OCI-LY7 (cell line): ENCODE data around the gene ADGRG6. TPM values are rescaled to one million over a fixed set of nuclear protein-coding genes. Genes with fewer than 3 reads are reported as not detected.

Source experiments
- BruUV-seq: library from RNA; stranded (reverse); fragments of 400-500 nt; replicated peaks from 2 replicates; lab custom pipeline; 2021; lab: Mats Ljungman, UMichigan
- CTCF ChIA-PET: fragments of 300-600 bp; sonication (Branson Sonifier 250); formaldehyde crosslinking; loops from one replicate; lab custom pipeline; 2022; ENCODE audit warnings: antibody characterized with exemption; ENCODE audit not compliant: unreplicated experiment; lab: Charles Lee
- POLR2A ChIA-PET: fragments of 300-600 bp; sonication (Branson Sonifier 250); formaldehyde crosslinking; loops from one replicate; lab custom pipeline; 2022; ENCODE audit warnings: antibody characterized with exemption; lab: Charles Lee
- DNase-seq: peaks from one replicate; pipeline ENCODE4 v3.0.0-alpha.2; 2015; ENCODE audit warnings: low spot score
- H2AFZ ChIP-seq: fragments of 200-600 bp; sonication (generic), shearing (Covaris generic); 2 replicates; pipeline ENCODE4 v1.6.1; 2014; ENCODE audit warnings: mild to moderate bottlenecking, antibody characterized with exemption, low read length, moderate library complexity
- H3K27ac ChIP-seq: fragments of 200-600 bp; sonication (generic); 2 replicates; pipeline ENCODE4 v1.5.1; 2014; ENCODE audit warnings: mixed run types, low read depth, mild to moderate bottlenecking, moderate library complexity, low read length, inconsistent platforms; ENCODE audit not compliant: poor library complexity, severe bottlenecking
- H3K36me3 ChIP-seq: fragments of 200-600 bp; sonication (generic); 2 replicates; pipeline ENCODE4 v1.6.1; 2014; ENCODE audit warnings: mild to moderate bottlenecking, antibody characterized with exemption, low read length, moderate library complexity, mixed read lengths; ENCODE audit not compliant: insufficient read depth
- H3K4me1 ChIP-seq: fragments of 200-600 bp; sonication (generic); 2 replicates; pipeline ENCODE4 v1.5.1; 2014; ENCODE audit warnings: mild to moderate bottlenecking, low read length; ENCODE audit not compliant: insufficient read depth, poor library complexity, severe bottlenecking
- H3K4me2 ChIP-seq: fragments of 200-600 bp; sonication (generic); 2 replicates; pipeline ENCODE4 v1.6.1; 2014; ENCODE audit warnings: mild to moderate bottlenecking, low read length
- H3K4me3 ChIP-seq: fragments of 200-600 bp; sonication (generic); 2 replicates; pipeline ENCODE4 v1.5.1; 2014; ENCODE audit warnings: mild to moderate bottlenecking, low read depth, low read length; ENCODE audit not compliant: poor library complexity, severe bottlenecking
- H3K79me2 ChIP-seq: fragments of 200-600 bp; sonication (generic); 2 replicates; pipeline ENCODE4 v1.6.1; 2016; ENCODE audit warnings: low read depth, mild to moderate bottlenecking, low read length, moderate library complexity, mixed read lengths; ENCODE audit not compliant: insufficient read depth
- H3K9me2 ChIP-seq: fragments of 200-600 bp; sonication (generic); 2 replicates; pipeline ENCODE4 v1.6.1; 2016; ENCODE audit warnings: mild to moderate bottlenecking, low read length, mixed read lengths; ENCODE audit not compliant: insufficient read depth
- H3K9me3 ChIP-seq: fragments of 200-600 bp; sonication (generic); 2 replicates; pipeline ENCODE4 v1.6.1; 2014; ENCODE audit warnings: mild to moderate bottlenecking, mixed run types, low read length, mixed read lengths
- H4K20me1 ChIP-seq: fragments of 200-600 bp; sonication (generic); 2 replicates; pipeline ENCODE4 v1.6.1; 2014; ENCODE audit warnings: mild to moderate bottlenecking, antibody characterized with exemption, low read length, moderate library complexity, mixed read lengths; ENCODE audit not compliant: insufficient read depth
- CTCF ChIP-seq: fragments of 200-600 bp; sonication (generic); conservative IDR thresholded peaks from 2 replicates; pipeline ENCODE4 v1.5.1; 2014; ENCODE audit warnings: mild to moderate bottlenecking, antibody characterized with exemption, low read length, moderate library complexity, mixed read lengths
- EZH2phosphoT487 ChIP-seq: fragments of 200-600 bp; sonication (generic); IDR thresholded peaks from 2 replicates; pipeline ENCODE4 v1.6.1; 2018; ENCODE audit warnings: low read depth, borderline replicate concordance, mild to moderate bottlenecking, mixed run types, antibody characterized with exemption, low read length, moderate library complexity, mixed read lengths
- intact Hi-C: fragments of 100-400 bp; cut with micrococcal nuclease; formaldehyde crosslinking; loops from one replicate; pipeline ENCODE4 v1.10.0; 2022; ENCODE audit not compliant: unreplicated experiment
- total RNA-seq, 2 experiments: library from RNA; depleted of rRNA in 1 of 2; stranded (reverse); fragments of >200 nt in 1 of 2; shearing (Covaris generic) in 1 of 2; gene quantifications; 2 replicates each; pipeline ENCODE4 v1.2.3, GENCODE V29; 2014 to 2022

The ADGRG6 gene
- total RNA-seq, 2 experiments from 2014 or later: not detected

- Histone ChIP-seq H4K20me1 (no peaks in the 10 kb centered on the region), H3K4me2 (no peak overlapping the region), H3K79me2 (no peaks in the 10 kb centered on the region), H3K4me3 (no peak overlapping the region), H3K4me1 (no peaks in the 10 kb centered on the region), H2AFZ (no peak overlapping the region), H3K9me2 (no peaks in the 10 kb centered on the region), H3K27ac (no peak overlapping the region), H3K36me3 (no peaks in the 10 kb centered on the region), H3K9me3 (no peaks in the 10 kb centered on the region)
- TF ChIP-seq EZH2phosphoT487 (no peak), CTCF (no peak)
- ChIA-PET POLR2A (interaction anchor here (0.6 to 1.4 kb wide), 2 partner anchors 26 to 51 kb away, joined by 3 read pairs; no protein-coding TSS in a partner anchor), CTCF (no interaction called here)
- BruUV-seq: no TSS peak
- intact Hi-C loops: no loop called here
- no peak for DNase-seq
Measured at GRCh38 chr6:142482249-142482648, 180.4 kb downstream of the ADGRG6 start.

- no peak overlapping the region for H3K4me3 ChIP-seq
- H3K27ac ChIP-seq: no peak overlapping the region
- H3K9me3 ChIP-seq: no peaks in the 10 kb centered on the region
- BruUV-seq: no TSS peak
- CTCF ChIA-PET: no interaction called here
- no peaks in the 10 kb centered on the region for H3K79me2 ChIP-seq
- H3K36me3 ChIP-seq: no peaks in the 10 kb centered on the region
- no peak overlapping the region for H3K4me2 ChIP-seq
- no peak for DNase-seq
- POLR2A ChIA-PET: interaction anchor here (0.9 kb wide), 1 partner anchor 9 kb away, joined by 3 read pairs; no protein-coding TSS in a partner anchor
- no peak for TF ChIP-seq CTCF
- no peak for TF ChIP-seq EZH2phosphoT487
- intact Hi-C loops: no loop called here
- no peaks in the 10 kb centered on the region for H3K9me2 ChIP-seq
- no peaks in the 10 kb centered on the region for H4K20me1 ChIP-seq
- no peaks in the 10 kb centered on the region for H3K4me1 ChIP-seq
- no peak overlapping the region for H2AFZ ChIP-seq
Measured at GRCh38 chr6:142482974-142483373, 181.2 kb downstream of the ADGRG6 start.

GRCh38 chr6:142485256-142485655, 183.4 kb downstream of the ADGRG6 start:
- no peaks in the 10 kb centered on the region for H4K20me1 ChIP-seq
- no TSS peak for BruUV-seq
- no peak overlapping the region for H3K27ac ChIP-seq
- H3K4me2 ChIP-seq: no peak overlapping the region
- H3K36me3 ChIP-seq: no peaks in the 10 kb centered on the region
- H3K4me1 ChIP-seq: no peaks in the 10 kb centered on the region
- ChIA-PET CTCF (no interaction called here), POLR2A (no interaction called here)
- H2AFZ ChIP-seq: no peak overlapping the region
- H3K9me2 ChIP-seq: no peaks in the 10 kb centered on the region
- H3K4me3 ChIP-seq: no peak overlapping the region
- intact Hi-C loops: no loop called here
- DNase-seq: no peak
- H3K79me2 ChIP-seq: no peaks in the 10 kb centered on the region
- TF ChIP-seq EZH2phosphoT487: no peak
- TF ChIP-seq CTCF: no peak
- no peaks in the 10 kb centered on the region for H3K9me3 ChIP-seq
